DMS 273 (cell line): ENCODE results near the gene PGR.

Experiments used
- DNase-seq: peaks from one replicate; lab custom pipeline; 2025; ENCODE audit not compliant: unreplicated experiment; lab: John Stamatoyannopoulos, UW

The PGR gene

DNA sequence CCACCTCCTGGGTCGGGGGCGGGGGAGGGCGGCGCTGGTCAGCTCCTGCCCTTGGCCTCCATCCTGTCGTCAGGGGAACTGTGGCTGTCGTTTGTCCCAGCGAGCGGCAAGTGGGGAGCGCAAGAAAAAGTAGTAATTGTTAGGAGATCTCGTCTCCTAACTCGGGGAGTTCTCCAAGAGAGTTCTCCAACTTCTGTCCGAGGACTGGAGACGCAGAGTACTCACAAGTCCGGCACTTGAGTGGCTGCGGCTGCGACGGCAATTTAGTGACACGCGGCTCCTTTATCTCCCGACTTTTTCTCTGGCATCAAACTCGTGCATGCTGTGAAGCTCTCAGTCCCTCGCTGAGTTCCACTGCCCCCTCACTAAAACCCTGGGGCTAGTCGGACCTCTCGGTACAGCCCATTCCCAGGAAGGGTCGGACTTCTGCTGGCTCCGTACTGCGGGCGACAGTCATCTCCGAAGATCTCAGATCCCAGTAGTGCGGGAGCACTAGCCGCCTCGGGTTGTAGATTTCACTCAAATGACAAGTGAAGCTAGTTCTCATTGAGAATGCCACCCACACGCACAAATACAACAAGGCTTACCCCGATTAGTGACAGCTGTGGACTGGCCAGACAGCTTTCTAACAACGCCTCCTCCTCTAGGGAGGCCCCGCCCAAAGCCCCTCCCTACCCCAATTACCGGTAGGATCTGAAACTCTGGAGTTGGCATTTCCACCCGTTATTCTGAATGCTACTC lies at the start of gene PGR:
TSS of gene PGR (minus strand) at position 611 of the 741 bp plus-strand sequence. CDS start 743 bp downstream, outside the sequence.
- peak; percentile 46 for DNase-seq

- no peak for DNase-seq
Measured at GRCh38 chr11:101176381-101176780, 46.8 kb upstream of the PGR start.

DNA sequence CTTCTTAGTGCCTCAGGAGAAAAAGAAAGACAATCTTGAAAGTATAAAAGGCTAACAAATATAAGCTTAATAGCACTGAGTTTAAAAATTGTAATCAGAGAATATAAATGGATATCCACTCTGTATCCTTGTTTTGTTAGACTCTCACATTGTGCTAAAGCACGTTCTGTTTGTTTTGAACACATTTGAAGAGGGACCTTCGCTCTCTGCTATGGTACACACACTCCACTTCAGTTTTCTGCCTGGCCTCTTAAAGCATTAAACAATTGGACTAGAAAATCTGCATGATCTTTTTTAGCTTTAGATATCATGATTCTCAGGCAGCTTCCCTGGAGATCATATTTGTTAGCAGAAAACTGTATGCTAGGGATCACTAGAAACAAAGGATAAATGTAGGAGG lies 40.3 kb upstream of the PGR start:
- DNase-seq, result no peak

- no peak for DNase-seq
Measured at GRCh38 chr11:101166038-101166437, 36.4 kb upstream of the PGR start.

GRCh38 chr11:101158119-101158518 lies 28.5 kb upstream of the PGR start:
- DNase-seq, result no peak

GRCh38 chr11:101138245-101138930 lies 8.8 kb upstream of the PGR start:
- no peak for DNase-seq

DNA sequence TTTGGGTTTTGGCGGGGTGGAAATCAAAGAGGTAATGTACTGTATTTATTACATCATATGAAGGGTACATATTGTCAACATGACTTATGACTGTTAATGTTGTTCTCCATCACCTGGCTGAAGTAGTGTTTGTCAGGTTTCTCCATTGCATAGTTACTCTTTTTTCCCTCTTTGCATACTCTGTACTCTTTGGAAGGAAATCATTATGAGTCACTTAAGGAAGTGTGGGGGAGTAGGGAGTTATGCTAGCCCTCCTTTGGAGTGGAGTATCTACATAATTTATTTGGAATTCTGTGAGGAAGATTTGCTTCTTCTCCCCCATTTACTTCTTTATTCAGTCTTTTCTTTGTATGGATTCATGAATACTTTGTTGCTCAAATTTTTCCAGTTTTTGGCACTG lies 3.6 kb upstream of the PGR start:
- no peak for DNase-seq

DNA sequence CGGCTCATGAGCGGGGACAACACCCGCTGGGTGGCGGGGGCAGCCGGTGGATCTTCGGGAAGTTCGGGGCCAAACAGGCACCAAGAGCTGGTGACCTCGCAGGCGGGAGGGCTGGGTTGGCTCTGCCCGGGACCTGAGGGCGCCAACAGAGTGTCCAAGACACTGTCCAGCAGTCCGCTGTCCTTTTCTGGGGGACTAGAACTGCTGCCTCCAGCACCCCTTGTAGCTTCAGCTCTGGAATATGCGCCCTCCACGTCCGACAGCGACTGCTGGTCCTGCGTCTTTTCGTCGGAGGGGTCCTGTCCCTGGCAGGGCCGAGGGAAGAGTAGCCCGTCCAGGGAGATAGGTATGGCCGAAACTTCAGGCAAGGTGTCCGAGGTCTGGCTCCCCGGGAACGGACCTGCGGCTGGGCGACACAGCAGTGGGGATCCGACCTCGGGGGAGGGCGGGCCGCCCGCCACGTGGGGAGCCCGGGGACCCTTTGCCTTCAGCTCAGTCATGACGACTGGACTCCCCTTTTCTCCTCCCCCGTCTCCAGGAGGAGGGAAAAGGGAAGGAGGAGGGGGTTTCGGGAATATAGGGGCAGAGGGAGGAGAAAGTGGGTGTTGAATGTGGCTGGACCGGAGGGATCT lies 926 bp downstream of the PGR start:
- peak; percentile 20 for DNase-seq

DNA sequence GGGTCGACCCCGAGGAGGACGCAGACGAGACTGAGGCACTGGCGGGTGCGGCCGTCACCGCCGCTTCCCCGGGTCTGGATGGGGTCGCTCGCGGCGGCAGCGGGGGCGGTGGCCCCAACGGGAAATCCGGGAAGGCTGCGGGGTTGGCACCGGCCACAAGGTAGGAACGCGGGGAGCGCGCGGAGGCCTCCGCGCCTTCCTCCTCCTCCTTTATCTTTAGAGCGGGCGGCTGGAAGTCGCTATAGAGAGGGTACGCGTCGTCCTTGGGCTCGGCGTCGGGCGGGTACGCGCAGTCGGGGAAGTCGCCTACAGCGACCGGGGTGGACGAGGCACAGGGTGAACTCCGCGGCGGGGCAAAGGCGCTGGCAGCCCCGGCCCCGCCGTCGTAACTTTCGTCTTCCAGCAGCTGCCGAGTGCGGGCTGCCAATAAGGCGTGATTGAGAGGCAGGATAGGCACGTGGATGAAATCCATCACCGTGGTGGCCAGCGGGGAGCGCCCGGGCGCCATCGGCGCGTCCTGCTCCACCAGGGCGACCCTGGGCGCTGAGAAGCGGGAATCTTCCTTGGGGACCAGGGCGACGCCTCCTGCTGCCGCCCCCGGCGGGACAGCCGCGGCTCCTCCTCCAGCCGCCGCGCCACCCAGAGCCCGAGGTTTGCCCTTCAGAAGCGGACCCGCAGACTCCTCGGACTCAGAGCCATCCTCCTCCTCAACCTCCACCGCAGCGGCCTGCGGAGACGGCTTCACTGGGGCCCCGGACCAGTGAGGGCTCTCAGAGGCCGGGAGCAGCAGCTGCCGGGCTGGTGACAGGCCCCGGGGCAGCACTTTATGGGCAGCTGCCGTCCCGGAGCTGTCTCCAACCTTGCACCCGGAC lies 1.7 kb downstream of the PGR start:
- peak; percentile 30 for DNase-seq

GRCh38 chr11:101127197-101127698 lies 2.4 kb downstream of the PGR start:
- peak; percentile 30 for DNase-seq

DNA sequence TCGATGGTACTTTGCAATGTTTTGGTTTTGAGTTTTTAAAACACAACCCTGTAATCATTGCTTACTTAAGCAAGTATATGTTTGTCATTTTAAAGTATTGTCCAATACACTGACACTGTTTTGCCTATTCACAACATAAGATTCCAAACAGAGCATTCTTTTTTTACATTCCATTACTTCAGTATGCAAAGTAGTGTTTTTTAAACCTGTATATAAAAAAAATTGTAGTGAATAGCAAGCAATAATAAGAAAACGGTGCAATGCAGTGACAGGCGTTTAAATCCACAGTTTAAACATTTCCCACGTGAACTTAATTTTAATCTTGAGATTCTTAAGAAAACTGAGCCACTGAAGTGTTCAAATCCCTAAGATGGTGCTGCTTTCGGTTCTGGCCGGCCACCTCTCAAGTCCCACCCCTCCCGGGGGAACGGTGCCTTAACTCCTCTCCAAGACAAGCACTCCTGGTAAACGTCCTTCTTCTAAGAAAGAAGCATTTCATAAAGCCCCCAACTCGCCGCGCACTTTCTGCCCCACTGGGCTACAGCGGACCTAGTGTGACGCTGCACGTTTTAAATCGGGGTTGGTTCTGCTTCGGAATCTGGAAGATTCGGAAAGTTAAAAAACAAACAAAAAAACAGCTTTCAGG lies 2.9 kb downstream of the PGR start:
- peak; percentile 29 for DNase-seq

- DNase-seq, result no peak
Measured at GRCh38 chr11:101115671-101116160, 13.9 kb downstream of the PGR start.

DNA sequence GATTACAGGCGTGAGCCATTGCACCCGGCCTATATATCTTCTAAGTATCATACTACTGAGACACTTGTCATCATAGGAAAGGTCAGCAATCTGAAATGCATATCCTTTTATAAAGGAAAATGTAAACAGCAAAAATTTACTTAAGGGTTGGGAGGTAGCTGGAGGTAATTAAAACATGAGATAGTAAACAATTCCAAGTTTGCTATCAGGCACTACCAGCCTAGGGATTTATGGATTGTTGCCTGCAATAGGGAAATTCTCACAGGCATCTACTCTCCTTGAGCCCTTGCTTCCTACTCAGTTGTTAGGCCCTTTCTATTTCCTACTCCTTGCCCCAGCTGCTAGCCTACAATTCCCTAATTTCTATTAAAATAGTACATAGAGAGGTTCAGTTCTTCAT lies 16.1 kb downstream of the PGR start:
- no peak for DNase-seq

GRCh38 chr11:101104716-101105115 lies 24.9 kb downstream of the PGR start:
- DNase-seq, result no peak

- no peak for DNase-seq
Measured at GRCh38 chr11:101103433-101103832, 26.2 kb downstream of the PGR start.

DNA sequence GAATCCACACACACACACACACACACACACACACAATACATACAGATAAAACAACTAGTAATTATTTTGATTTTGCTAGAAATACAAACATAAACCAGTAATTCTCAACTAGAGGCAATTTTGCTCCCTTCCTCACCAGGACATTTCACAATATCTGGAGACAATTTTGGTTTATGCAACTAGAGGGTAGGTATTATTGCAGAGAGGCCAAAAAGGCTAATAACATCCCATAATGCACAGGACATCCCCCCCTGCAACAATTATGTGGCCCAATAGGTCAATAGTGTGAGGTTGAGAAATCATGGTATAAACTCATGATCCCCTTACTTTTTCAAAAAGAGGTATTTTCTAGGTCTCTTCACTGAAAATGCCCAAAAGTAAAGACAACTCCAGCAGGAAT lies 29.0 kb downstream of the PGR start:
- DNase-seq, result no peak

- peak; percentile 2 for DNase-seq
Measured at GRCh38 chr11:101096036-101096704, 33.4 kb downstream of the PGR start.

GRCh38 chr11:101091781-101092180 lies 37.8 kb downstream of the PGR start:
- no peak for DNase-seq

DNA sequence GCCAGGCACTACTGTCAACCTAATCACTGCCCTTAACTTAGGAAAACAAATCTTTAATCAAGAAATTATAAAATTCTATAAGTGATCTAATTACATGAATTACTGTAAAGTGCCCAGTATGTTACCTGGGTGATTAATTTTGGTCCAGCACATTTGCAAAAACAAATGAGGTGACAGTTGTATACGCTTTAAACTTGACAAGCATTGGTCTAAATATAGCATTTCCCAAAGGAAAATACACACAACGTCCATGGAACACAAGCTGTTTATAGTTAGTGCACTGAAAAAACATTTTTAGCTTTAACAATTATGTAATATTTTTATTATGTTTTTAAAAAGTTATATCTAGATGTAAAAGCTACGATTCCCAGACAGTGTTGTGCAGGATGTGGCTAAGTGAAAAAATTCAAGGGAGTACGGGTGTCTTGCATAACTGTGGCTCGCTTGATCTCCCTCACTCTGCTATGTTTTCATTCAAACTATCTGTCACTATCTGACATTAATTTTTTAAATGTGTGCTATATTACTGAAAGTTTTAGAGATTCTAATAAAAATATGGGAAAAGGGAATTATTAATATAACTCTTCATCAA lies 38.8 kb downstream of the PGR start:
- no peak for DNase-seq
